GM18873 (cell line): ENCODE results near the gene CNDP1.

Experiments
- ATAC-seq: cut with Tn5 transposase; IDR thresholded peaks from one replicate; pipeline ENCODE4 v1.9.1; 2021; ENCODE audit warnings: mild to moderate bottlenecking, moderate library complexity, moderate number of reproducible peaks; ENCODE audit not compliant: unreplicated experiment, low FRiP score

The CNDP1 gene

GRCh38 chr18:74611765-74612164 lies 77.5 kb downstream of the CNDP1 start:
- no peak for ATAC-seq

GRCh38 chr18:74613381-74613780 lies 79.1 kb downstream of the CNDP1 start:
- ATAC-seq = no peak

GRCh38 chr18:74616494-74616893 lies 82.2 kb downstream of the CNDP1 start:
- no peak for ATAC-seq

DNA sequence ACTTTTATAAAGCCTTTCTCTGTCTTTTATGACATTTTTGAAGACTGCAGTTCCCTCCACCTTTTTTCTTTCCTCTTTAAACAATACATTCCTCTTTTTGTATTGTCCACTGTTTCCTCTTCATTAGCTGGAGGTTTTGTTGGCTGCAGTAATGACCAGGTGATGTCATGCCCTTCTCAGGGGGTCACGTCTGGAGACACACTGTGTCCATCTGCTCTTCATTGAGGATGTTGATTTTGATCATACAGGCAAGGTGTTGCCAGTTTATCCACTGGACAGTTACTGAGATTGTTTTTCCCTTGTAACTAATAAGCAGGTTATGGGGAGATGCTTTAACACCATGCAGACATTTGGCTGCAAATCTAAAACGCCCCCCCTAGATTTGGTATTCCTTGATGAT lies 83.2 kb downstream of the CNDP1 start:
- no peak for ATAC-seq

- ATAC-seq = no peak
Measured at GRCh38 chr18:74622072-74622471, 87.8 kb downstream of the CNDP1 start.

GRCh38 chr18:74623047-74623816 lies 88.9 kb downstream of the CNDP1 start:
- no peak for ATAC-seq

DNA sequence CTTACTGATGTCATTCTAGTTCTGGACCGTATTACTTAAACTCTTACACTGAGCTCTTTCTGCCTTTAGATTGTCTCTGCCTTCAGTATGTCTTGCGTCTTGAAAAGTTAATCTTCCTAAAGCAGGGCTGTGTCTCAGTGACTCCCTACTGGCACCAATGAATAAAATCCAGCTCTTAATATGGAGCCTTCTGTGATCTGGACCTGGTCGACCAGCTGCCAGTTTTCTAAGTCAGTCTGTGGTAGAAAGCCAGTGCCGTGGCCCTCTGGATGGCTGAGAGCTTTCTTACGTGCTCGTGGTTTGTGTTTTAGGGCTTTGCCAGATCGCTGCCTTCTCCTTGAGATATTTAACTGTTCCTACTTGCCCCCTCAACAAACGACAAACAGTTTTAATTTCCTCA lies 90.2 kb downstream of the CNDP1 start:
- ATAC-seq = no peak

DNA sequence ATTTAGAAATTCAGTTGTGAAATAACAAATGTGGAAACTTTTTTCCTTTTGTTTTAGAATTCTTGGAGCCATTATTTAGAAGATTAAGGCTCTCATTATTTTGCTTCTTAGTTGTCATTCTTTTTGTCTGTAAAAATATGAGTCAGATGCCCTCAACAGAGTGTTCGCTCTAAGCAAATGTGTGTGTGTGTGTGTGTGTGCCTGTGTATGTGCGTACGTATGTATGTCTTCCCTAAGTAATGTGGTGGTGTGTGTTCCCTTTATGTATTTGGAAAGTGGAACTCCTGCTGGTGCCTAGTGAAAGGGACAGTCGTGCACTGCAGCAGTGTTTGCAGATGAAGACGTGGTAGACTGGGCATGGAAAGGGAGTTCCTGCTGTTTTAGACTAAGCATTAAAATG lies 90.9 kb downstream of the CNDP1 start:
- no peak for ATAC-seq

GRCh38 chr18:74626049-74626874 lies 92.0 kb downstream of the CNDP1 start:
- ATAC-seq = no peak

- ATAC-seq = no peak
Measured at GRCh38 chr18:74630804-74631203, 96.5 kb downstream of the CNDP1 start.

- no peak for ATAC-seq
Measured at GRCh38 chr18:74631212-74631611, 96.9 kb downstream of the CNDP1 start.

- no peak for ATAC-seq
Measured at GRCh38 chr18:74631623-74632350, 97.5 kb downstream of the CNDP1 start.

- ATAC-seq = no peak
Measured at GRCh38 chr18:74632351-74632679, 98.0 kb downstream of the CNDP1 start.

DNA sequence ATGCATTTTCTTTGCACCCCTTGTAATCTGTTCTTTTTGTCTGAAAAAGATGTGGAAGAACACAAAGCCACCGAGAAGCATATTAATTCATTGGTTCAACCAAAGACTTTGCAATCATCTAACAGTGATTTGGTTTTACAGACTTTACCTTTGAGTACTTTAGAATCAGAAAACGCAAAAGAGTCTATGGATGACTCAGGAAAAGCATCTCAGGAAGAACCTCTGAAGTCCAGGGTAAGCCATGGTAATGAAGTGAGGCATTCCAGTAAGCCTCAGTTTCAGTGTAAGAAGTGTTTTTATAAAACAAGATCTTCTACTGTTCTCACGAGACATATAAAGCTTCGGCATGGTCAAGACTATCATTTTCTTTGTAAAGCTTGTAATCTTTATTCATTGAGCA lies 98.6 kb downstream of the CNDP1 start:
- ATAC-seq = no peak

- ATAC-seq = no peak
Measured at GRCh38 chr18:74633652-74634352, 99.5 kb downstream of the CNDP1 start.

GRCh38 chr18:74635224-74635975 lies 101.1 kb downstream of the CNDP1 start:
- ATAC-seq = no peak
